ENCODE results near the gene PDXK. TPM values are rescaled to one million over a fixed set of nuclear protein-coding genes. Genes with fewer than 3 reads are reported as not detected.

Gene PDXK
- total RNA-seq, 1 experiment from 2014 or later = 175 TPM

GRCh38 chr21:43806017-43806710 is 87.2 kb downstream of the PDXK start:
- no peaks in the 10 kb centered on the region for H3K79me2 ChIP-seq (ENCODE audit: low read depth)
- no TSS peak for BruUV-seq (replicated peaks)
- H3K36me3 ChIP-seq (ENCODE audit: low read depth) = no peaks in the 10 kb centered on the region; the same call in 1 of the 2 replicates

DNA sequence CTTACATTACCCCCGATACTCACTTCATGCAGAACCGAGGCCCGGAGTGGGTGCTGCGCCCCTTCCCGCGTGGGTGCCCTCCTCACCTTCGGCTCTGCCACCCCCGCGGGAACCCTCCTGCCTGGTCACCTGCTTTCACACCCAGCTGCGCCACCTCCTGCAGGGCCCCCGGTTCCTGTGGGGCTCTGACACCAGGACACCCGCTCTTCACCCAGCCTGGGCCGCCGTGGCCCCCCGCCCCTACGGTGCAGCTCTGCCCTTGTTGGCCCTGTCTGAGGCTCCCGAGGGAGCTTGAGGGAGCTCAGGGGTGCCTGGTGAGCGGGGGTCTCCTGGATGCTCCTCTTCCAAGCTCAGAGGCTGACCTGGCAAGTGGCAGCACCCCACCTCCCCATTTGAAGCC is 89.4 kb downstream of the PDXK start:
- intact Hi-C loops (cut with micrococcal nuclease; ENCODE audit: unreplicated experiment) = no loop called here
- Histone ChIP-seq H3K4me3 (no peak overlapping the region), H3K79me2 (ENCODE audit: low read depth) (no peaks in the 10 kb centered on the region), H3K4me2 (no peak overlapping the region), H3K27ac (no peak overlapping the region), H3K36me3 (ENCODE audit: low read depth) (no peaks in the 10 kb centered on the region), H4K20me1 (ENCODE audit: insufficient read depth) (no peaks in the 10 kb centered on the region; the same call in 1 of the 2 replicates), H2AFZ (no peak overlapping the region), H3K9me2 (ENCODE audit: insufficient read depth) (no peaks in the 10 kb centered on the region), H3K9me3 (ENCODE audit: insufficient read depth, low read depth) (no peaks in the 10 kb centered on the region), H3F3A (ENCODE audit: insufficient read depth, low read depth) (no peaks in the 10 kb centered on the region; the same call in 1 of the 2 replicates), H3K27me3 (ENCODE audit: insufficient read depth, low read depth) (no peaks in the 10 kb centered on the region), H3K4me1 (replicated peaks; ENCODE audit: insufficient read depth) (no peaks in the 10 kb centered on the region)
- no peak for TF ChIP-seq CTCF (conservative IDR thresholded peaks at IDR 0.05)
- TF ChIP-seq EZH2 (IDR thresholded peaks at IDR 0.05; ENCODE audit: low read depth) = no peak
- ChIA-PET POLR2A (ENCODE audit: unreplicated experiment) (no interaction called here), CTCF (no interaction called here)
- BruUV-seq (replicated peaks) = no TSS peak
- DNase-seq = no peak

More at GRCh38 chr21:43806017-43806710, 87.2 kb downstream of the PDXK start:
- ChIA-PET CTCF (no interaction called here), POLR2A (ENCODE audit: unreplicated experiment) (no interaction called here)
- H4K20me1 ChIP-seq (ENCODE audit: insufficient read depth) = no peaks in the 10 kb centered on the region
- no peaks in the 10 kb centered on the region for H3K9me3 ChIP-seq (ENCODE audit: insufficient read depth, low read depth)
- DNase-seq = no peak
- no peak overlapping the region for H3K4me2 ChIP-seq
- H3K27me3 ChIP-seq (ENCODE audit: insufficient read depth, low read depth) = no peaks in the 10 kb centered on the region
- H3K27ac ChIP-seq = no peak overlapping the region
- H3K4me1 ChIP-seq (replicated peaks; ENCODE audit: insufficient read depth) = no peaks in the 10 kb centered on the region
- TF ChIP-seq EZH2 (IDR thresholded peaks at IDR 0.05; ENCODE audit: low read depth) (no peak), CTCF (conservative IDR thresholded peaks at IDR 0.05) (no peak)
- H3K4me3 ChIP-seq = no peak overlapping the region
- no peaks in the 10 kb centered on the region; the same call in 1 of the 2 replicates for H3F3A ChIP-seq (ENCODE audit: insufficient read depth, low read depth)
- H2AFZ ChIP-seq = no peak overlapping the region
- no peaks in the 10 kb centered on the region for H3K9me2 ChIP-seq (ENCODE audit: insufficient read depth)
- intact Hi-C loops (cut with micrococcal nuclease; ENCODE audit: unreplicated experiment) = no loop called here

GRCh38 chr21:43808832-43809251 is 89.9 kb downstream of the PDXK start:
- no peaks in the 10 kb centered on the region for H3K9me3 ChIP-seq (ENCODE audit: insufficient read depth, low read depth)
- H2AFZ ChIP-seq = no peak overlapping the region
- H3K4me3 ChIP-seq = no peak overlapping the region
- ChIA-PET CTCF (no interaction called here), POLR2A (ENCODE audit: unreplicated experiment) (no interaction called here)
- no peaks in the 10 kb centered on the region for H3K36me3 ChIP-seq (ENCODE audit: low read depth)
- no peaks in the 10 kb centered on the region; the same call in 1 of the 2 replicates for H3F3A ChIP-seq (ENCODE audit: insufficient read depth, low read depth)
- no peaks in the 10 kb centered on the region for H3K9me2 ChIP-seq (ENCODE audit: insufficient read depth)
- H3K4me2 ChIP-seq = no peak overlapping the region
- no peaks in the 10 kb centered on the region for H3K4me1 ChIP-seq (replicated peaks; ENCODE audit: insufficient read depth)
- BruUV-seq (replicated peaks) = no TSS peak
- H3K79me2 ChIP-seq (ENCODE audit: low read depth) = no peaks in the 10 kb centered on the region
- TF ChIP-seq EZH2 (IDR thresholded peaks at IDR 0.05; ENCODE audit: low read depth) (no peak), CTCF (conservative IDR thresholded peaks at IDR 0.05) (no peak)
- H3K27me3 ChIP-seq (ENCODE audit: insufficient read depth, low read depth) = no peaks in the 10 kb centered on the region
- H4K20me1 ChIP-seq (ENCODE audit: insufficient read depth) = no peaks in the 10 kb centered on the region; the same call in 1 of the 2 replicates
- intact Hi-C loops (cut with micrococcal nuclease; ENCODE audit: unreplicated experiment) = no loop called here
- DNase-seq = no peak
- H3K27ac ChIP-seq = no peak overlapping the region

Data from PC-9 (cell line).